IPS-18c (cell line): Measurements from ENCODE around the gene ANGPTL4.

Source experiments
- H3K4me3 ChIP-seq: 2 replicates; pipeline ENCODE4 v1.7.0; 2013; ENCODE audit warnings: low read depth, mild to moderate bottlenecking, low read length, moderate library complexity; ENCODE audit not compliant: insufficient read depth
- H3K9me3 ChIP-seq: one replicate; pipeline ENCODE4 v1.6.1; 2013; ENCODE audit warnings: mild to moderate bottlenecking, low read length, moderate library complexity; ENCODE audit not compliant: control insufficient read depth, insufficient read depth

Gene ANGPTL4

DNA sequence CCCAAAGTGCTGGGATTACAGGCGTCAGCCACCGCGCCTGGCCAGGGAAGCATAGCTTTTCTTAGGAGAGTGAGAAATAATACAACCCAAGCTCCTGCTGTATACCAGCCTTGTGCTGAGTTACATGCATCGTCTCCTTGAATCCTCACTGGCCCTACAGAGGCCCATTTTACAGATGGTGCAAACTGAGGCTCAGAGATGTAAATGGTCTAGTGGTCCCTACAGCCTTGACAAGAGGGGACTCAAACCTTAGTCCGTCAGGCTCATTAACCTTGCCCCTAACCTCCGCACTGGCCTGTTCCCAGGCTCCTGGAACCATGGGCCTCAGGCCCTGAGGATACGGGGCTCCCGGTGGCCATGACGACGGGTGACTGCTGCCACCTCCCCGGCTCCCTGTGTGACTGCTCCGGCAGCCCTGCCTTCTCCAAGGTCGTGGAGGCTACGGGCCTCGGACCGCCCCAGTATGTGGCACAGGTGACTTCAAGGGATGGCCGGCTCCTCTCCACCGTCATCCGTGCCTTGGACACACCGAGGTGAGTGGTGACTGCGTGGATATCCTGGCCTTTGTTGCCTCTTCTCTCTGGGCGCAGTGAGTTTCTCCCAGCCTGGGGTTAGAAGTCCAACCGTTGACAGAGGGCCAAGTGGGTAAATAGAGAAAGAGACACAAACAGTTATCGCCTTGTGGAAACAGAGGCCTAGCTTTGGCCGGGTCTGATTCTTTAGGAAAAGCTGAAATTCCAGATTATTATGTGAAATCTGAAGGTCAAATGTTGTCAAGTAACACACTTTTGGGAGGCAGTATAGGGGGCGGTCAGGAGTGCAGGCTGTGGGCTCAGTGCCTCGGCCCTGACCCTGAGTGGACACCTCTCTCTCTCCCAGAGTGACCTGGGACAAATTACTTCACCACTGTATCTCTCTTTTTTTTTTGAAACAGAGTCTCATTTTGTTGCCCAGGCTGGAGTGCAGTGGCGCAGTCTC is 57.8 kb downstream of the ANGPTL4 start:
- Histone ChIP-seq H3K4me3 (no peak overlapping the region), H3K9me3 (no peaks in the 10 kb centered on the region)

DNA sequence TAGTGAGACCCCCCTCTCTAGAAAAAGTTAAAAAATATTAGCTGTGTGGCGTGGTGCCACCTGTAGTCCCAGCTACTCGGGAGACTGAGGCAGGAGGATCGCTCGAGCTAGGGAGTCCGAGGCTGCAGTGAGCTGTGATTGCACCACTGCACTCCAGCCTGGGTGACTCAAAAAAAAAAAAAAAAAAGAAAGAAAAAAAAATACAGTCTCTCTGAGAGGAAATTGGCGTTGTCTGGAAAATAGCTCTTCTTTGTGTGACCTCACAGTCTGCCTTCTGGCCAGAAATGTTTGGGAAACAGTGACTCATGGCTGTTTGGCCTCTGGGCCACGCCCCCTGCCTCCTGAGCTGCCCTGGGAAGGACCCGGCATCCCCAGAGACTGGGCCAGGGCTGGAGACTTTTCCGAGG is 59.9 kb downstream of the ANGPTL4 start:
- Histone ChIP-seq H3K9me3 (no peaks in the 10 kb centered on the region), H3K4me3 (no peak overlapping the region)
